ENCODE results near the gene CLDN4. TPM values are rescaled to one million over a fixed set of nuclear protein-coding genes. Genes with fewer than 3 reads are reported as not detected.

Gene CLDN4
- polyA plus RNA-seq, 1 of the 3 experiments (the other 2 are of a cell fraction) = 5.9 TPM

GRCh38 chr7:73851410-73852338, 20.9 kb downstream of the CLDN4 start:
- no peak for DNase-seq
- TF ChIP-seq RCOR1 (IDR thresholded peaks at IDR 0.05; ENCODE audit: low read length) (no peak; the same call in 1 of the 2 replicates), REST (IDR thresholded peaks at IDR 0.05; ENCODE audit: low read depth, low read length) (0 out of 2 replicates have a peak, but pooled peaks have one; percentile 25), NFIC (IDR thresholded peaks at IDR 0.05; ENCODE audit: borderline replicate concordance) (peak; percentile 79; the same call in 1 of the 2 replicates), GABPA (IDR thresholded peaks at IDR 0.05; ENCODE audit: low read depth) (no peak), FOXJ3 (CRISPR knock-in tag; IDR thresholded peaks at IDR 0.05) (no peak), SMC3 (IDR thresholded peaks at IDR 0.05; ENCODE audit: low read depth, low read length) (no peak; the same call in 1 of the 2 replicates), GATA2 (CRISPR knock-in tag; IDR thresholded peaks at IDR 0.05) (no peak), MXI1 (IDR thresholded peaks at IDR 0.05; ENCODE audit: low read depth, low read length) (no peak), YY1 (IDR thresholded peaks at IDR 0.05; ENCODE audit: low read depth) (no peak), FOXM1 (IDR thresholded peaks at IDR 0.05; ENCODE audit: low read depth) (peak; percentile 92), POLR2AphosphoS5 (IDR thresholded peaks at IDR 0.05; ENCODE audit: low read depth, low read length) (peak; percentile 76; the same call in 1 of the 2 replicates), SIN3A (IDR thresholded peaks at IDR 0.05; ENCODE audit: borderline replicate concordance, low read depth, low read length) (peak; percentile 29; the same call in 1 of the 2 replicates), RFX5 (IDR thresholded peaks at IDR 0.05; ENCODE audit: low read length) (no peak), ZBTB33 (IDR thresholded peaks at IDR 0.05; ENCODE audit: borderline replicate concordance, low read depth) (peak; percentile 86; the same call in 1 of the 2 replicates), MAX (IDR thresholded peaks at IDR 0.05; ENCODE audit: low read depth) (peak; percentile 99), MEF2A (IDR thresholded peaks at IDR 0.05; ENCODE audit: borderline replicate concordance, low read depth) (peak; percentile 85), CHD2 (IDR thresholded peaks at IDR 0.05; ENCODE audit: low read length, partially characterized antibody) (no peak), TEAD4 (IDR thresholded peaks at IDR 0.05; ENCODE audit: borderline replicate concordance, insufficient read depth) (peak; percentile 97), FOSL2 (IDR thresholded peaks at IDR 0.05; ENCODE audit: borderline replicate concordance, low read depth) (peak; percentile 94), EZH2phosphoT487 (IDR thresholded peaks at IDR 0.05; ENCODE audit: borderline replicate concordance, low read depth) (no peak), JUND (IDR thresholded peaks at IDR 0.05) (peak; percentile 98), USF2 (IDR thresholded peaks at IDR 0.05; ENCODE audit: borderline replicate concordance, low read depth, low read length) (no peak), ELF1 (IDR thresholded peaks at IDR 0.05) (no peak)
- TF ChIP-seq, protein P1, sequence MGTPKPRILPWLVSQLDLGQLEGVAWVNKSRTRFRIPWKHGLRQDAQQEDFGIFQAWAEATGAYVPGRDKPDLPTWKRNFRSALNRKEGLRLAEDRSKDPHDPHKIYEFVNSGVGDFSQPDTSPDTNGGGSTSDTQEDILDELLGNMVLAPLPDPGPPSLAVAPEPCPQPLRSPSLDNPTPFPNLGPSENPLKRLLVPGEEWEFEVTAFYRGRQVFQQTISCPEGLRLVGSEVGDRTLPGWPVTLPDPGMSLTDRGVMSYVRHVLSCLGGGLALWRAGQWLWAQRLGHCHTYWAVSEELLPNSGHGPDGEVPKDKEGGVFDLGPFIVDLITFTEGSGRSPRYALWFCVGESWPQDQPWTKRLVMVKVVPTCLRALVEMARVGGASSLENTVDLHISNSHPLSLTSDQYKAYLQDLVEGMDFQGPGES (IDR thresholded peaks at IDR 0.05; ENCODE audit: low read depth, low read length) = no peak

More at GRCh38 chr7:73851410-73852338, 20.9 kb downstream of the CLDN4 start:
- peak overlapping the region; percentile 72 for H3K4me2 ChIP-seq
- H3K4me1 ChIP-seq (ENCODE audit: control insufficient read depth in 1 of 2, insufficient read depth in 2 of 2, low read depth in 1 of 2, low read length in 1 of 2) = peaks cover 2 to 22% of the 10 kb centered on the region in 2 experiments; a peak in 3 of 4 replicates
- peak overlapping the region in 1 of 2 experiments; percentile 17; a peak in 2 of 4 replicates for H3K4me3 ChIP-seq (ENCODE audit: low read depth in 2 of 2, low read length in 1 of 2)
- 0 out of 2 replicates have a peak overlapping the region, but pooled peaks have one; percentile 11 for H2AFZ ChIP-seq (ENCODE audit: low read depth)
- no peaks in the 10 kb centered on the region for H3K27me3 ChIP-seq (ENCODE audit: insufficient read depth)
- H3K9ac ChIP-seq = peak overlapping the region; percentile 84
- peaks cover 44% of the 10 kb centered on the region for H3F3A ChIP-seq (replicated peaks; ENCODE audit: insufficient read depth)
- H3K79me2 ChIP-seq (ENCODE audit: insufficient read depth) = no peaks in the 10 kb centered on the region
- 24% methylated on average over 8 of the region's 8 CpGs for WGBS (ENCODE audit: low lambda C conversion rate)
- H4K20me1 ChIP-seq (ENCODE audit: insufficient read depth) = no peaks in the 10 kb centered on the region
- ChIA-PET CTCF (interaction anchor here (0.9 to 5.7 kb wide), 9 partner anchors 11 to 245 kb away, joined by 3 to 38 read pairs (median 7); no protein-coding TSS in a partner anchor), POLR2A (interaction anchor here (0.8 kb wide), 1 partner anchor 41 kb away, joined by 3 read pairs; no protein-coding TSS in a partner anchor)
- H3K36me3 ChIP-seq (replicated peaks in 1 of 2; ENCODE audit: control insufficient read depth in 1 of 2, insufficient read depth in 2 of 2, low read length in 1 of 2) = no peaks in the 10 kb centered on the region
- H3K9me2 ChIP-seq = no peaks in the 10 kb centered on the region
- H3K27ac ChIP-seq (ENCODE audit: low read depth in 2 of 2, low read length in 1 of 2) = peak overlapping the region; percentile 1 to 100; a peak in 3 of 4 replicates
- no peaks in the 10 kb centered on the region for H3K9me3 ChIP-seq
